ENCODE data around the gene SCNN1G. TPM values are rescaled to one million over a fixed set of nuclear protein-coding genes. Genes with fewer than 3 reads are reported as not detected.
A peak's percentile ranks its signal among the peaks of the same experiment; 100 is the strongest.

The SCNN1G gene
- total RNA-seq, 1 donor from 2014 or later, result not detected

DNA sequence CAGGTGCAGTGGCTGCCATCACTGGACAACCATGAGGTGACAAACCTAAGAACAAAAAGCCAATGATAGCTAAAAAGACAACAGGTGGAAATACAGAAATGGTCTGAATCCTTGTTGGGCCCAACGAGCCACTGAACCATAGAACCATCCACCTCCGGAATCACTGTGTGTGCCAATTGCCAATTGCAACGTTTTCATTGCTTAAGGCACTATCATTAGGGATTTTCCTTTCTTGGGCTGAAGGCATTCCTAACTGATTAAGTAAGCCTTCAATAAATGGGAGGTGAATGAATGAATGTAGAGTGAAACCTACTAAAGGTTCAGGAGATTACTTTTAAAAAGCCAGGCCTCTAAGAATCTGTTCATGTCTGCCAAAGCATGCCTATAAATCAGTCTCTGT lies 36.9 kb upstream of the SCNN1G start:
- no peak for DNase-seq (ENCODE audit: low spot score)
- intact Hi-C loops (cut with micrococcal nuclease), result loop anchor here (5.0 kb wide), 1 partner anchor 1548 kb away; the partner anchor contains the start of gene METTL9
- H3K4me1 Mint-ChIP-seq (ENCODE audit: low read depth), result peaks cover 31% of the 10 kb centered on the region

DNA sequence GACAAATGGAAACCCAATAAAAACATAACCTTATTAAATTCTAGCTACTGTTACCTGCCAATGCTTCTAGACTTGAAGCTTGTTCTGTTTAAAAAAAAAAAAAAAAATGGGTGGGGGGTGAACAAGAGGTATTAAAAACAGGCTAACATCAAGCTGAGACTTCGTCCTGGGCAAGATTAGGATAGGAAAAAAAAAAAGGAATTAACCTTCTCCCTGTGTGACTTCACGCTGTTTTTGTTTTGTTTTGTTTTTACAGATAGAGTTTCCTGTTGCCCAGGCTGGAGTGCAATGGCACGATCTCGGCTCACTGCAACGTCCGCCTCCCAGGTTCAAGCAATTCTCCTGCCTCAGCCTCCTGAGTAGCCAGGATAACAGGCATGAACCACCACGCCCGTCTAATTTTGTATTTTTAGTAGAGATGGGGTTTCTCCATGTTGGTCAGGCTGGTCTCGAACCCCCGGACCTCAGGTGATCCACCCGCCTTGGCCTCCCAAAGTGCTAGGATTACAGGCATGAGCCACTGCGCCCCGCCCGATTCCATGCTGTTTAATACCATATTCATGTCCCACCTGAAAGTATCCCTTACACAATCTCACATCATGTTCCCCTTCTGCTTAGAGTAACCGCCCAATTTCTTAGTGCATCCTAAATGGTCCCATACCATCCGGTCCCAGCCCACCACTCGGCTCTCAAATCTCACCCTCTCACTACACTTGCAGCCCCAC lies 35.5 kb upstream of the SCNN1G start:
- no peak for DNase-seq (ENCODE audit: low spot score)
- H3K4me1 Mint-ChIP-seq (ENCODE audit: low read depth), result peaks cover 31% of the 10 kb centered on the region
- intact Hi-C loops (cut with micrococcal nuclease), result loop anchor here (5.0 kb wide), 1 partner anchor 1550 kb away; the partner anchor contains the start of gene METTL9
- H3K27ac Mint-ChIP-seq, result no peak overlapping the region
- peak overlapping the region; percentile 9 for H3K4me3 Mint-ChIP-seq
- H3K36me3 Mint-ChIP-seq (ENCODE audit: low read depth), result no peaks in the 10 kb centered on the region
- H3K27me3 Mint-ChIP-seq (ENCODE audit: insufficient read depth), result peaks cover 6% of the 10 kb centered on the region
- H3K9me3 Mint-ChIP-seq, result no peaks in the 10 kb centered on the region

More for the DNA sequence above, 36.9 kb upstream of the SCNN1G start:
- no peak overlapping the region for H3K27ac Mint-ChIP-seq
- H3K4me3 Mint-ChIP-seq, result no peak overlapping the region
- H3K9me3 Mint-ChIP-seq, result no peaks in the 10 kb centered on the region
- peaks cover 2% of the 10 kb centered on the region for H3K27me3 Mint-ChIP-seq (ENCODE audit: insufficient read depth)
- no peaks in the 10 kb centered on the region for H3K36me3 Mint-ChIP-seq (ENCODE audit: low read depth)

DNA sequence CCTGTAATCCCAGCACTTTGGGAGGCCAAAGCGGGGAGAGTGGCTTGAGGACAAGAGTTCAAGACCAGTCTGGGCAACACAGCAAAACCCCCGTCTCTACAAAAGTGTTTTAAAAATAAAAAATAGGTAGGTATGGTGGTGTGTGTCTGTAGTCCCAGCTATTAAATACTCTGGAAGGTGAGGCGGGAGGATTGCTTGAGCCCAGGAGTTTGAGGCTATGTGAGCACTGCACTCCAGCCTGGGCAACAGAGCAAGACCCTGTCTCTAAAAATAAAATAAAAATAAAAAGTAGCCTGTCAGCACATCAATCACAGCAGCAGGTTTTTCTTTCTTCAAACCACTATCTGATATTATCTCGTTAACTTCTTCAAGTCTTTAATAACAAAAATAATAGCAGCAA lies 34.9 kb upstream of the SCNN1G start:
- Mint-ChIP-seq H3K27ac (no peak overlapping the region), H3K9me3 (no peaks in the 10 kb centered on the region), H3K4me1 (ENCODE audit: low read depth) (peaks cover 31% of the 10 kb centered on the region), H3K27me3 (ENCODE audit: insufficient read depth) (peaks cover 7% of the 10 kb centered on the region), H3K36me3 (ENCODE audit: low read depth) (no peaks in the 10 kb centered on the region), H3K4me3 (peak overlapping the region; percentile 96)
- intact Hi-C loops (cut with micrococcal nuclease), result loop anchor here (2.0 to 5.0 kb wide), 3 partner anchors 51 to 1550 kb away; partner anchors contain the start of genes EARS2, METTL9 and UBFD1
- DNase-seq (ENCODE audit: low spot score), result no peak

DNA sequence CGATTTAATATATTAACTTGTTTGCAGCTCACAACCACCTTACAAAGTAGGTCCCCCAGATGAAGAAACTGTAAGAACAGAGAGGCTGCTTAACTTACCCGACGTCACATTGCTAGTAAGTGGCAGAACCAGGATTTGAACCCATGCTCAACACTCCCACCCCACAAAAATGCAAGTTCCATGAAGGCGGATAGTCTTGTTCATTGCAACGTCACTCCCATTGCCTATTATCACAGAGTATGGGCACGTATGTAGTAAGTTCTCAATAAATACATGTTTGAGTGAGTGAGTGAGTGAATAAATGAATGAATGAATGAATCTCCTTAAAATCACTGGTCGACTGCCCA lies 34.4 kb upstream of the SCNN1G start:
- no peak for DNase-seq (ENCODE audit: low spot score)
- intact Hi-C loops (cut with micrococcal nuclease), result loop anchor here (2.0 to 5.0 kb wide), 3 partner anchors 51 to 1551 kb away; partner anchors contain the start of genes EARS2, METTL9 and UBFD1
- peak overlapping the region; percentile 96 for H3K27ac Mint-ChIP-seq
- no peaks in the 10 kb centered on the region for H3K9me3 Mint-ChIP-seq
- H3K4me3 Mint-ChIP-seq, result peak overlapping the region; percentile 96
- H3K4me1 Mint-ChIP-seq (ENCODE audit: low read depth), result peaks cover 31% of the 10 kb centered on the region
- H3K27me3 Mint-ChIP-seq (ENCODE audit: insufficient read depth), result peaks cover 11% of the 10 kb centered on the region
- no peaks in the 10 kb centered on the region for H3K36me3 Mint-ChIP-seq (ENCODE audit: low read depth)

DNA sequence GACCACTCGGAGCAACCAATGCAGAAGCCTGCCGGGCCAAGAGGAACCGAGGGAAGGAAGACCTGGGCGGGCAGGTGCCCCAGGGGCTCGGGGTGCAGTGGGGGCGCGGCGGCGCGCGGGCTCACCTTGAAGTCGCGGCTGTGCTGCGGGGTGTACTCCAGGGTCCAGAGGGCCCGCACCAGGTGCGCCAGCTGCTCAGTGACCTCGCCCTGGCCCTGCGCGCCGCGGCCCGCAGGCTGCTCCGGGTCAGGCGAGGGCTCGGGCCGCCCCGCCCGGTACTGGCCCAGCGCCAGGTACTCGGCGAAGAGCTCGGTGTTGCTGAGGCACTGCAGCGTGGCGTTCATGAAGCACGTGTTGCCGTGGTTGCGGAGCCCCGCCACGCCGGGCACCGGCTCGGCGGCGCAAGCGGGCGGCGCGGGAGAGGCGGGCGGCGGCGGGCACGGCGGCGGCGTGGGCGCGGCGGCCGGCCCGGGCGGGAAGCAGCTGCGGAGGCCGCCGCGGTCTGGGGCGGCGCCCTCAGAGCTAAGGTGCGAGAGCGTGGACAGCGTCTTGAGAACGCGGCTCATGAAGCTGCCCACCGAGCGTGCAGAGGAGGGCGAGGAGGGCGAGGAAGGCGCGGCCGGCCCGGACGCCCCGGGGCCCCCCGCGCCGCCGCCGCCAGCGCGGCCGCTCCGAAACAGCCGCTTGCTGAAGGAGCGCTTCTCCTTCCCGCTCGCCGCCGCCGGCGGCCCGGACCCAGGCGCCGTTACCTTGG lies 33.9 kb upstream of the SCNN1G start:
- peak overlapping the region; percentile 96 for H3K27ac Mint-ChIP-seq
- peak overlapping the region; percentile 96 for H3K4me3 Mint-ChIP-seq
- DNase-seq (ENCODE audit: low spot score), result peak; percentile 36
- peaks cover 31% of the 10 kb centered on the region for H3K4me1 Mint-ChIP-seq (ENCODE audit: low read depth)
- no peaks in the 10 kb centered on the region for H3K9me3 Mint-ChIP-seq
- H3K36me3 Mint-ChIP-seq (ENCODE audit: low read depth), result no peaks in the 10 kb centered on the region
- peaks cover 11% of the 10 kb centered on the region for H3K27me3 Mint-ChIP-seq (ENCODE audit: insufficient read depth)
- intact Hi-C loops (cut with micrococcal nuclease), result loop anchor here (1.0 to 5.0 kb wide), 4 partner anchors 52 to 1551 kb away; partner anchors contain the start of genes COG7, EARS2, METTL9 and UBFD1

DNA sequence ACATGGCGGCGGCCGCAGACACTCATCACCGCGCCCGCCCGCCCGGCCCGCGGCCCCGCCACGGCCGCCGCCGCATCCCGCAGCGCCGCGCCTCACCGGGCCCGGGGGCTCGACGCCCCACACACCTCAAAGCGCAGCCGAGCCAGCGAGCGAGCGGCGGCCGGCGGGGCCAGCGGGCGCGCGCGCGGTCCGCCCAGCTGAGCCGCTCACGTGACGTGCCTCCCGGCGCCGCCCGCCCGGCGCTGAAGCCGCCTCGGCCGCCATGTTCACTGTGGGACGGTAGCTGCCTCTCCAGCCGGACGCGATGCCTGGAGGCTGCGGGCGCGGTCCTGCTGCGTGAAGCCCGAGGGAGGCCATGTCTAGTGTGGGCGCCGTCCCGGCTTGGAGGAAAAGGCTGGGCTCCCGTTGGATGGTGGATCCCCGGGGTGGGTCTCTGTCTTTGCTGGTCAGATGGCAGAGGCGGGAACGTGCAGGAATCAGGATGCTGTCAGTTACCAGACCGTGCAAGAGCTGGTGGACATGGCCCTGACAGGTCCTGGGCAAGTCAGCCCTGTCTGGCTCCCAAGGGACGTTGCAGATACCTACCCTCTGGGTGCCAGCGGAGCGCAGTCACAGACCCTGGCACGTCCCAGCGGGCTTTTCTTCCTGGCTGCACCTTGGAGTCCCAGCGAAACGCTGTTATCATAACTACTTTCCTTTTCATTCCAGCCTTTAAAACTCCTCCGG lies 33.1 kb upstream of the SCNN1G start, which contains the start of gene USP31:
Gene USP31, minus strand, starts transcription at position 186 of the 726 bp plus-strand sequence. Its CDS starts 182 bp downstream, at position 4.
- Mint-ChIP-seq H3K27ac (peak within 1 kb of the TSS; percentile 96), H3K27me3 (ENCODE audit: insufficient read depth) (peaks cover 11% of the 10 kb centered on the region), H3K36me3 (ENCODE audit: low read depth) (no peaks in the 10 kb centered on the region), H3K9me3 (no peaks in the 10 kb centered on the region), H3K4me1 (ENCODE audit: low read depth) (peaks cover 31% of the 10 kb centered on the region), H3K4me3 (peak within 1 kb of the TSS; percentile 96)
- intact Hi-C loops (cut with micrococcal nuclease), result loop anchor here (1.0 to 5.0 kb wide), 4 partner anchors 53 to 1552 kb away; partner anchors contain the start of genes COG7, EARS2, METTL9 and UBFD1
- DNase-seq (ENCODE audit: low spot score), result peak; percentile 89

DNA sequence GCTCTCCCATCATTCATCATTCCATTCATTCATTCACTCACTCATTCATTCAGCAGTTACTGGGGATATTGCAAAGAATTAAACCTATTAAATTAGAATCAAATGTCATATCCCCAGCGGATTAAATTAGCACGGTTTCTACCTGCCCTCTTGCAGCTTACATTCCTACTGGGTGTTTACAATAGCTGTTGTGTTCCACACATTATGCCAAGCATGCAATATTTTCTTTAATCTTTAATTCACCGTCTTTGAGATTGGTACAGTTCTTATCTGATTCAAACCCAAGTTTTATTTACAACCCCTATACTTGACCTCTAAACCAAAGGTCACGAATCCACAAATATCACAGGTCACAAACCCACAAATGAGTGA lies 32.6 kb upstream of the SCNN1G start:
- peaks cover 28% of the 10 kb centered on the region for H3K4me1 Mint-ChIP-seq (ENCODE audit: low read depth)
- H3K27me3 Mint-ChIP-seq (ENCODE audit: insufficient read depth), result peaks cover 12% of the 10 kb centered on the region
- H3K27ac Mint-ChIP-seq, result peak overlapping the region; percentile 76
- no peaks in the 10 kb centered on the region for H3K9me3 Mint-ChIP-seq
- H3K4me3 Mint-ChIP-seq, result peak overlapping the region; percentile 88
- no peaks in the 10 kb centered on the region for H3K36me3 Mint-ChIP-seq (ENCODE audit: low read depth)
- DNase-seq (ENCODE audit: low spot score), result no peak
- intact Hi-C loops (cut with micrococcal nuclease), result loop anchor here (1.0 to 5.0 kb wide), 4 partner anchors 53 to 1553 kb away; partner anchors contain the start of genes COG7, EARS2, METTL9 and UBFD1

DNA sequence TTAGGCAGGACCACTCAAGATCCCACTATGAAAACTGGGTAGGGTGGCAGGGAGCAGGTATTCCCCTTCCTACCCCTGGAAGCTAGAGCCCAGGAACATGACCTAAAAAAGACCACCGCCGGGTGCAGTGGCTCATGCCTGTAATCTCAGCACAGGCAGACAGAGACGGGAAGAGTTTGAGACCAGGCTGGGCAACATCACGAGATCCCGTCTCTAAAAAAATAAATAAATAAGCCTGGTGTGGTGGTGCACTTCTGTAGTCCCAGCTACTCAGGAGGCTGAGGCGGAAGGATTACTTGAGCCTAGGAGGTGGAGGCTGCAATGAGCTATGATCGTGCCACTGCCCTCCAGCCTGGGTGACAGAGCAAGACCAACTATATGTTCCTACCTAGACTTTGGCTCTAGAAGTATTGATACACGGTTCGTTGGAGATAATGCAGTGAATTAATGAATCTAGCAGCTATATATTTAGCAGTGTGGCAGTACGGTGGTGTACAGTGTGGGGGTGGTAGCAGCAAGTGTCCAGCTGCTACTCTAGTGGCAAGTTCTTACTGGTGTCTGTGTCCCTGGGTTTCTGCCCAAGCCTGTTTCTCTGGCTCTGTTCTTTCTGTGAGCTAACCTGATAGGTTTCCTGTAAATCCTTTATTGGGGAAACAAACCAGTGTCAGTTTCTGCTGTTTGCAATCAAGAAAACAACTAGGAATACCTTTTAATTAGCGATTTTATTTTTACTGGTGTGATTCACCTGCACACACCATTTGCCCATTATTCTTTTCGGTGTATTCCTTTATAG lies 30.0 kb upstream of the SCNN1G start:
- no peaks in the 10 kb centered on the region for H3K9me3 Mint-ChIP-seq
- no peaks in the 10 kb centered on the region for H3K36me3 Mint-ChIP-seq (ENCODE audit: low read depth)
- H3K27me3 Mint-ChIP-seq (ENCODE audit: insufficient read depth), result peaks cover 20% of the 10 kb centered on the region
- peaks cover 27% of the 10 kb centered on the region for H3K4me1 Mint-ChIP-seq (ENCODE audit: low read depth)
- H3K4me3 Mint-ChIP-seq, result no peak overlapping the region
- H3K27ac Mint-ChIP-seq, result no peak overlapping the region
- intact Hi-C loops (cut with micrococcal nuclease), result no loop called here
- no peak for DNase-seq (ENCODE audit: low spot score)

DNA sequence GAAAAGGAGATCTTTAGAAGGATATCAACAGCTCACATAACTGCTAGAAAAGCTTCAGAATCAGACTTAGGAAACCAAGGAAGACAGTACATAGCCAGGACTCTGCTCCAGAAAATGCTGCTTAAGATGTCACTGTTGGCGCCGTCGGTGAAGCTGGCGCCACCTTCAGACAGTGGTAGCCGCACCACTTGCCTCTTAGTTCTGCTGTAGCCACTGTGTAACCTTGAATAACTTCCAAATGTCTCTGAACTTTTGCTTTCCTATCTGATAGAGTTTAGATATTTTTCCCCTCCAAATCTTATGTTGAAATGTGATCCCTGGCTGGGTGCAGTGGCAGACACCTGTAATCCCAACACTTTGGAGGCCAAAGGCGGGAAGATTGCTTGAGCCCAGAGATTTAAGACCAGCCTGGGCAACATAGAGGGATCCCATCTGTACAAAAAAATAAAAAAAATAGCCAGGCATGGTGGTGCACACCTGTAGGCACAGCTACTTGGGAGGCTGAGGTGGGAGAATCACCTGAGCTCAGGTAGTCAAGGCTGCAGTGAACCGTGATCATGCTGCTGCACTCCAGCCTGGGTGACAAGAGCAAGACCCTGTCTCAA lies 27.0 kb upstream of the SCNN1G start:
- Mint-ChIP-seq H3K4me3 (no peak overlapping the region), H3K4me1 (ENCODE audit: low read depth) (peaks cover 11% of the 10 kb centered on the region), H3K36me3 (ENCODE audit: low read depth) (no peaks in the 10 kb centered on the region), H3K9me3 (no peaks in the 10 kb centered on the region), H3K27me3 (ENCODE audit: insufficient read depth) (peaks cover 23% of the 10 kb centered on the region), H3K27ac (no peak overlapping the region)
- intact Hi-C loops (cut with micrococcal nuclease), result no loop called here
- no peak for DNase-seq (ENCODE audit: low spot score)

DNA sequence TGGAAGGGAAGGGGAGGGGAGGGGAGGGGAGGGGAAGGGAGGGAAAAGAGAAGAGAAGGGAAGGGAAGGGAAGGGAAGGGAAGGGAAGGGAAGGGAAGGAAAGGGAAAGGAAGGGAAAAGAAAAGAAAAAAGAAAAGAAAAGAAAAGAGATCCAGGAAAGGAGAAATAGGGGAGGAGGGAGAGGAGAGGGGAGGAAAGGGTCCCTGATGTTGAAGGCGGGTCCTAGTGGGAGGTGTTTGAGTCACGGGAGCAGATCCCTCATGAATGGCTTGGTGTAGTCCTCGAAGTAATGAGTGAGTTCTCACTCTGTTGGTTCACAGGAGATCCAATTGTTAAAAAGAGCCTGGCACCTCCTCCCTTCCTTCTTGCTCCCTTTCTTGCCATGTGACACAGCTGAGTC lies 26.4 kb upstream of the SCNN1G start:
- Mint-ChIP-seq H3K27ac (no peak overlapping the region), H3K9me3 (no peaks in the 10 kb centered on the region), H3K36me3 (ENCODE audit: low read depth) (no peaks in the 10 kb centered on the region), H3K4me1 (ENCODE audit: low read depth) (peaks cover 11% of the 10 kb centered on the region), H3K27me3 (ENCODE audit: insufficient read depth) (peaks cover 25% of the 10 kb centered on the region), H3K4me3 (no peak overlapping the region)
- no peak for DNase-seq (ENCODE audit: low spot score)
- intact Hi-C loops (cut with micrococcal nuclease), result no loop called here

DNA sequence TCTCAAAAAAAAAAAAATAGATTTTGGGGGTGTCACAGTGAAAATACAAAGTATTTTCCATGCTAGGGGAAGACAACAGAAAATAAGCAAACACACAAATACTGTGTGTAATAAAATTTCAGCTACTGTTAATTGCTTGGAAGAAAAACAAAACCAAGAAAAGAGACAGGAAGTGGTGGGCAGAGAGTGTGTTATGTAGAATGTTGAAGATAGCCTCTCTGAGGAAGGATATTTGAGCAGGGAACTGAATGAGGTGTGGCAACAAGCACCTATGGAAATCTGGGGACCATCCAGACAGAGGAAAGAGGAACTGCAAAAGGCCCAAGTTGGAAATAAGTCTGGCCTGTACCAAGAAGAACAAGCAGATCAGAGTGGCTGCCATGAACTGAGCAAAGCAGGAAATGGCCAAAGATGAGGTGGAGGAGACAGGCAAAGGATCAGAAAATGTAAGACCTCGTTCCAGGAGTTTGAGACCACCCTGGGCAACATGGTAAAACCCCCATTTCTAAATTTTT lies 25.5 kb upstream of the SCNN1G start:
- intact Hi-C loops (cut with micrococcal nuclease), result no loop called here
- Mint-ChIP-seq H3K4me3 (no peak overlapping the region), H3K9me3 (no peaks in the 10 kb centered on the region), H3K4me1 (ENCODE audit: low read depth) (peaks cover 11% of the 10 kb centered on the region), H3K27me3 (ENCODE audit: insufficient read depth) (peaks cover 28% of the 10 kb centered on the region), H3K27ac (no peak overlapping the region), H3K36me3 (ENCODE audit: low read depth) (no peaks in the 10 kb centered on the region)
- DNase-seq (ENCODE audit: low spot score), result no peak
